SIG-M5 (cell line): ENCODE results near the gene PLPPR3.
"Not testable (repeated sequence)": the region's sequence is repeated elsewhere in the genome, so short reads cannot be mapped to it uniquely, and the experiment has no call there.

Source experiments
- DNase-seq: peaks from one replicate; lab custom pipeline; 2025; lab: John Stamatoyannopoulos, UW

Gene PLPPR3

DNA sequence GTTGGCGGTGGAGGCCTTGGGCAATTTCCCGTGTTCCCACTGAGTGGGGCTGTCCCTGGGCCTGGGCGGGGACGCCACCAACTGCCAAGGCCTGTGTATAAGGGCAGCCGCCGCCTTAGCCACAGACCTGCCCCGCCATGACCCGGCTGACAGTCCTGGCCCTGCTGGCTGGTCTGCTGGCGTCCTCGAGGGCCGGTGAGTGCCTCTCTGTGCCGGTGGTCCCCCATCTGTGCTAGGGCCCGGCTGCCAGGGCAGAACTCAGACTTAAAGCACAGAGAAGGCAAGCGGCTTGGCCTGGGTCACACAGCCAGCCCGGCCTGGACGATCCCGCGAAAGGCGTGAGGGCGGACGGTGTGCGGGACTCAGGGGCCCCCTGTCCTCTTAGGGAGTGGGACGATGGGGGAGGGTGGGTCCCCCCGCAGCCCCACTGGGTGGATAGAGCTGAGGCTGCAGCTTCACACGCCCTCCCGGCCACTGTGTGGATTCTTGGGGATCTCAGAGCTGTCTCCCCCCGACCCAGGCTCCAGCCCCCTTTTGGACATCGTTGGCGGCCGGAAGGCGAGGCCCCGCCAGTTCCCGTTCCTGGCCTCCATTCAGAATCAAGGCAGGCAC, 6.1 kb upstream of the PLPPR3 start, which contains the start of gene AZU1:
Gene AZU1, plus strand, starts transcription at position 128 of the 612 bp plus-strand sequence. Its CDS starts 10 bp downstream, at position 138.
- no peak for DNase-seq

DNA sequence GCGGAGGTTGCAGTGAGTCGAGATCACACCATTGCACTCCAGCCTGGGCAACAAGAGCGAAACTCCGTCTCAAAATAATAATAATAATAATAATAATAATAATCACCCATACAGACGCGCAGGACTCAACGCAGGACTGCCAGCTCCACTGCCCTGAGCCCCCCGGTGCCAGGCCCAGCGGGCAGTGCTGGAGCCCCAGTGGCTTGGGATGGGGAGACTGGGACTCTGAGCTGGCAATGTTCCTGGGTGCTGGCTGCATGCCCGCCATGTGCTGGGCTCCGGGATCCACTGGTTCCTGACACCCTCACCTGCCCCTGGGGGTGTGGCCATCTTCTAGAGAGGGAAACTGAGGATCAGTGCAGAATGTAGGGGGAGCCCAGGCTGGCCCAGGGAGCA, 5.6 kb upstream of the PLPPR3 start:
- no peak for DNase-seq

DNA sequence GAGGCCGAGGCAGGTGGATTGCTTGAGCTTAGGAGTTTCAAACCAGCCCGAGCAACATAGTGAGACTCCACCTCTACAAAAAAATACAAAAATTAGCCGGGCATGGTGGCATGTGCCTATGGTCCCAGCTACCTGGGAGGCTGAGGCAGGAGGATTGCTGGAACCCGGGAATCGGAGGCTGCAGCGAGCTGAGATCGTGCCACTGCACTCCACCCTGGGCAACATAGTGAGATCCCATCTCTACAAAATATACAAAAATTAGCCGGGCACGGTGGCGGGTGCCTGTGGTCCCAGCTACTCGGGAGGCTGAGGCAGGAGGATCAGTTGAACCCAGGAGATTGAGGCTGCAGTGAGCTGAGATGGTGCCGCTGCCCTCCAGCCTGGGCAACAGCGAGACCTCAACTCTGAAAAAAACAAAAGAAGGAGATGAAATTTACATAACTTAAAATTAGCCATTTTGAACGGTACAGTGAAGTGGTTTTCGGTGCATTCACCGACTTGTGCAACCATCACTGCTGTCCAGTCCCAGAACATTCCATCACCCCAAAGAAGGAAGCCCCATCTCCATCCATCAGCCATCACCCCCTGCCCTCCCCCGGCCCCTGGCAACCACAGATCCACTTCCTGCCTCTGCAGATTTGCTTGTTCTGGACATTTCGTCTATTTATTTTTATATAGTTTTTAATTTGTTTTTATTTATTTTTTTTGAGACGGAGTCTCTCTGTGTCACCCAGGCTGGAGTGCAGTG, 4.3 kb upstream of the PLPPR3 start:
- no peak for DNase-seq

GRCh38 chr19:824885-825284, 3.1 kb upstream of the PLPPR3 start:
- no peak for DNase-seq

DNA sequence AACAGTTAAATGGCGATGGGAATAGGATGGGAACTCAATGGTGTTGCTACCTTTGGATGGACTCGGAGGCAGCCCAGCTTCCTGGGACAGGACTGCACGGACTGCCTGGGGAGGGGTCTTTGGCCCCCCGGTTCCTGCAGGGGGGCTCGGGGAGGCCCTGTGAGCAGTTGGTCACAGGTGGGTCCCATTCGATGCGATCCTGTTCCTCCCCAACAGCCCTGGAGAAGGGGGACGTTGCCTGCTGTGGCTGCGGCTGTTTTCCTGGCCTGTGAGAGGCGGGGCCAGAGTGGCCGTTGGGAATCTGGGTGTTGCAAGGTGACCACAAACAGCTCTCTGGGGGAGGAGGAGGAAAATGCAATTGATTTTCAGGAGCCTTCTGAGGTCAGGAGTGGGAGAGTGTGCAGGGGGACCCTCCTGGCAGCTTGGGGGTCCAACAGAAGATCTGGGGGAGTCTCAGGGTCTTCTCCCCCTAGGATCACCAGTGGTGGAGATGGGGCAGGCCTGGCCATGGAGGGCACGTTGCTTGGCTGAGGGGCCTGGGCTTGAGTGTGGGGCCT, 1.9 kb upstream of the PLPPR3 start:
- no peak for DNase-seq

DNA sequence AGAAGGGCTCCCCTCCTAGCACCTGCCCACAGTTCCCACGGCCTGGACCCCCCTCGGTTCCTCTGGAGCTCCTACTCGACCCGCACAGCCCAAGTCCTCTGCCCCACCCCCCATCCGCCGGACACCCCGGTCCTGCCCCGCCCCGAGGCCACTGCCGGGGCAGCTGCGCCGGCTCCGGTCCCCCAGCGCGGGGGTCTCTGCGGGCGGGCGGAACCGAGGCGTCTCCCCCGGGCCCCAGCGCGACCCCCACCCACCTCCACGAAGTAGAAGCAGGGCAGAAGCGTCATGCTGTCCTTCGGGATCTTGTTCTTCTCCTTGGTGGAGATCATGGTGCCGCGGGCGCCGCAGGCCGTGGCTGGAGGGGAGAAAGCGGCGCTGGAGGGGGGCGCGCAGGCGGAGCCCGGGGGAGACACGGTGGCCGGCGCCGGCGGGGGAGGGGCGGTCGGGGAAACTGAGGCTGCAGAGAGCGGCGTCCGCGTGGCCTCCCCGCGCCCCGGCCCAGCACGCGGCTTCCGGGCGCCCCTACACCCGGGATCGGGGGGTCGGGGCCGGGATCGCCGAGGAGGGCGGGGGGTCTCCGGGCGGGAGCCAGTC, 427 bp downstream of the PLPPR3 start:
- DNase-seq = no peak

DNA sequence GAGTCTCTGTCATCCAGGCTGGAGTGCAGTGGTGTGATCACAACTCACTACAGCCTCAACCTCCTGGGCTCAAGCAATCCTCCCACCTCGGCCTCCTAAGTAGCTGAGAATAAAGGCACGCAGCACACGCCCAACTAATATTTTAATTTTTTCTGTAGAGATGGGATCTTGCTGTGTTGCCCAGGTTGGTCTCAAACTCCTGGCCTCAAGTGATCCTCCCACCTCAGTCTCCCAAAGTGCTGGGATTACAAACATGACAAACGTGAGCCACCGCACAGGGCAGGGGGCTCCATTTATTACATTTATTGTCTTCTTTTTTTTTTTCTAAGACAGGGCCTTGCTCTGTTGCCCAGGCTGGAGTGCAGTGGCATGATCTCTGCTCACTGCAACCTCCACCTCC, 1.5 kb downstream of the PLPPR3 start:
- not testable (repeated sequence) for DNase-seq

- DNase-seq = no peak
Observed at GRCh38 chr19:816500-816857, 5.3 kb downstream of the PLPPR3 start.

GRCh38 chr19:815775-816499, 5.8 kb downstream of the PLPPR3 start:
- no peak for DNase-seq

DNA sequence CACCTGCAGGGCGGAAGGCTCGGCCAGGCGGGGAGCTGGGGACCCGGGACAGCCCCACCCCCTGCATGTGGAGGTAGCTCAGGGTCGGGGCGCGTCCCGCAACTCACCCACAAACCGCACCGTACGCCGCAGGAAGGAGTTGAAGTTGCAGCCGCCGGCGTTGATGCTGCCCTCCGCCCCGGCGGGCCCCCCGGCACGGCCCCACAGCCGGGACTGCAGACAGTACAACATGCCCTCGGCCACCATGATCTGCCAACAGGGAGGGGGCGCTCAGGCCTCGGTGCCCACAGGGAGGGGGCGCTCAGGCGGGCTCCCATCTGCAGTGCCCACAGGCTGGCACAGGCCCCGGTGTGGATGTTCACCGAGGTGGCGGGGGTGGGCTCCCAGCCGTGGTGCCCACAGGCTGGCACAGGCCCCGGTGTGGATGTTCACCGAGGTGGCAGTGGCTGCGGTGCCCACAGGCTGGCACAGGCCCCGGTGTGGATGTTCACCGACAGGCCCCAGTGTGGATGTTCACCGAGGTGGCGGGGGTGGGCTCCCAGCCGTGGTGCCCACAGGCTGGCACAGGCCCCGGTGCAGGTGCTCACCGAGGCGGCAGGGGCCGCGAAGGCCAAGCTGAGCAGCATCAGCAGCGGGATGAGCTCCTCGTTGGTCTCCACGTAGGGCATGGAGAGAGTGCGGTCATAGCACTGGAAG, 6.5 kb downstream of the PLPPR3 start:
- DNase-seq = no peak

DNA sequence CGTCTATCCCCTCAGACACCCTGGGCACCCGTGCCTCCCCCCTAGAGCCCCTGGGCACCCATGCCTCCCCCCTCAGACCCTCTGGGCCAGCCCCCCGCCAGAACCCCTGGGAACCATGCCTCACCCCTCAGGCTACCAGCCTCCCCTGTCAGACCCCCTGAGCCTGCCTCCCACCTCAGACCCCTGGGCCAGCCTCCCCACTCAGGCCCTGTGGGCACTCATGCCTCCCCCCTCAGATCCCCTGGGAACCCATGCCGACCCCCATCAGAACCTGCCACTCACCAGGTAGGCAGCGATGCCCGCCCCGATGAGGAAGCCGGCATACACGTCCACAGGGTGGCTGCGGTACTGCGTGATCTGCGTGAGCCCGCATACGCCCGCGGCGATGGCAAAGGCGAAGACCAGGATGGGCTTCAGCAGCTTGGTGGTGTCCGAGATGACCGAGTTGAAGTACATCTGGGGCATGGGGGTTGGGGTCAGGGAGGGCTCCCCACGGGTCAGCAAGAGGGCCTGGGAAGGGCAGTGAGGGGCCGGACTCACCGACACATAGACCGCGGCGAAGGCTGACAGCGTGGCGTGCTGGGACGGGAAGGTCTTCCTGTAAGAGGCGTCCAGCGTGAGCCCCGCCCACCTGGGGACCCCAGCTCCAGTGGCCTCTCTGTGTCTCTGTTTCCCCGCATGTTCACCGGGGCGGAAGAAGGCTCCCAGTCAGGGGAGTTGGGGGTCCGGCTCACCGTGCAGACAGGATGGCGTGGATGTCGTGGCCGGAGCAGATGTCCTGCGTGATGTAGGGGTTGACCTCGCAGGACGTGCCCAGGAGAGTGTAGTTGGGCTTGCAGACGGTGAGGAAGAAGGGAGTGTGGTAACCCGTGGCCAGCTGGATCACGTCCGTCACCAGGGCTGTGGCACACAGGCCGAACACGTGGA, 7.3 kb downstream of the PLPPR3 start:
- no peak for DNase-seq

- no peak for DNase-seq
Observed at GRCh38 chr19:813219-814151, 8.3 kb downstream of the PLPPR3 start.

- no peak for DNase-seq
Observed at GRCh38 chr19:812747-813218, 9.0 kb downstream of the PLPPR3 start.

- no peak for DNase-seq
Observed at GRCh38 chr19:812049-812746, 9.6 kb downstream of the PLPPR3 start.

DNA sequence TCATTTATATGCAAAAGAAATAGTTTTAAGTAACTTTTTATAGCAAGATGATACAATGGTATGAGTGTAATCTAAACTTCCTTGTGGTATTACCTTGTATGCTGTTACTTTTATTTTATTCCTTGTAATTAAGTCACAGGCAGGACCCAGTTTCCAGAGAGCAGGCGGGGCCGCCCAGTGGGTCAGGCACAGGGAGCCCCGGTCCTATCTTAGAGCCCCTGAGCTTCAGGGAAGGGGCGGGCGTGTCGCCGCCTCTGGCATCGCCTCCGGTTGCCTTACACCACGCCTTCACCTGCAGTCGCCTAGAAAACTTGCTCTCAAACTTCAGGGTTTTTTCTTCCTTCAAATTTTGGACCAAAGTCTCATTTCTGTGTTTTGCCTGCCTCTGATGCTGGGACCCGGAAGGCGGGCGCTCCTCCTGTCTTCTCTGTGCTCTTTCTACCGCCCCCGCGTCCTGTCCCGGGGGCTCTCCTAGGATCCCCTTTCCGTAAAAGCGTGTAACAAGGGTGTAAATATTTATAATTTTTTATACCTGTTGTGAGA, 10.2 kb downstream of the PLPPR3 start:
- no peak for DNase-seq

- DNase-seq = no peak
Observed at GRCh38 chr19:810883-811489, 10.8 kb downstream of the PLPPR3 start.

GRCh38 chr19:810077-810855, 11.5 kb downstream of the PLPPR3 start:
- no peak for DNase-seq
